Spleen (tissue), 7 donors: ENCODE measurements around the gene PARVG.

Experiments
- CTCF ChIP-seq, 11 experiments: fragments of 200-600 bp in 7 of 11; fragments of 450-650 bp in 4 of 11; sonication (generic) in 4 of 11; IDR thresholded peaks in 8 of 11; conservative IDR thresholded peaks in 3 of 11; 1 replicate in 7 of 11; 2 replicates in 4 of 11; pipeline versions ENCODE4 v1.4.0 to v1.8.0; 2016 to 2021; ENCODE audit warnings: antibody characterized with exemption in 11 of 11, inconsistent platforms in 4 of 11, mild to moderate bottlenecking in 1 of 11
- POLR2A ChIP-seq, 3 donors: fragments of 450-650 bp; IDR thresholded peaks; one replicate each; pipeline ENCODE4 v1.5.1; 2017; ENCODE audit warnings: antibody characterized with exemption in 3 of 3, mild to moderate bottlenecking in 1 of 3
- POLR2AphosphoS5 ChIP-seq, 3 donors: sonication (generic); formaldehyde crosslinking; IDR thresholded peaks; one replicate each; pipeline ENCODE4 v1.5.1; 2017; ENCODE audit warnings: antibody characterized with exemption in 3 of 3
- donor health status: DM: no; HTN: no; CAD: no; lungs with moderate emphysema.
- donor health status: DM: no; HTN: no; CAD: no.
- donor health status: DM: no; HTN: no; CAD: no.

DNA sequence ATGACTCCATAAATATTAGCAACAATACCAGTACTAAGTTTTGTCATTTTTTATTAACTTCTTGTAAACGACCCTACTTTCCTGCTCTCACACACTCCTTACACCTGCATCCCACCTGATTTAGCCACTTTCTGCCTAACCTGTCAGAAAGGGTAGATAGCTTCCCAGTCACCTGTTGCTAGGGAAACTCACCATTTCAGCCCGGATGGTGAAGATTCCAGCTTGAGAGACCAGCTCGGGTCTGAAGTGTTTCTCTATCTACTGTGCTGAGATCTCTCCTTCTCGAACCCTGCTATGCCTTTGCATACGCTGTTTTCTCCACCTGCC, at the start of gene PARVG:
- TF ChIP-seq CTCF (IDR thresholded peaks at IDR 0.05 in 8 of 11, conservative IDR thresholded peaks at IDR 0.05 in 3 of 11) (no peak), POLR2AphosphoS5 (IDR thresholded peaks at IDR 0.05) (no peak), POLR2A (IDR thresholded peaks at IDR 0.05) (no peak)
